IMR-90 (cell line): ENCODE measurements around the gene MCF2L. TPM values are rescaled to one million over a fixed set of nuclear protein-coding genes. Genes with fewer than 3 reads are reported as not detected.

Experiments used
- ATAC-seq: fragments of 200-7000 bp; cut with Tn5 transposase; 2 replicates; pipeline ENCODE4 v1.9.1; 2020; ENCODE audit warnings: low read depth, mild to moderate bottlenecking, moderate library complexity
- BruUV-seq: library from RNA; stranded (reverse); fragments of 400-500 nt; replicated peaks from 2 replicates; lab custom pipeline; 2021; lab: Mats Ljungman, UMichigan
- CTCF ChIA-PET: fragments of 300-600 bp; formaldehyde crosslinking; extraction: SDS; loops from one replicate; lab custom pipeline; 2021; ENCODE audit warnings: antibody characterized with exemption; lab: Yijun Ruan, JAX
- POLR2A ChIA-PET: fragments of 300-600 bp; sonication (Branson Sonifier 250); formaldehyde crosslinking; loops from one replicate; lab custom pipeline; 2022; ENCODE audit warnings: antibody characterized with exemption; ENCODE audit not compliant: unreplicated experiment; lab: Charles Lee
- DNase-seq: peaks from one replicate; pipeline ENCODE4 v3.0.0; 2013
- H2AFZ ChIP-seq: replicated peaks from 2 replicates; pipeline ENCODE3; 2013; ENCODE audit warnings: low read length, mild to moderate bottlenecking; ENCODE audit not compliant: poor library complexity
- H2AK5ac ChIP-seq: 2 replicates; pipeline ENCODE4 v1.6.1; 2013; ENCODE audit warnings: low read depth, low read length, inconsistent platforms
- H2AK9ac ChIP-seq: replicated peaks from 2 replicates; pipeline ENCODE3; 2013; ENCODE audit warnings: mild to moderate bottlenecking, low read depth, low read length, moderate library complexity; ENCODE audit not compliant: poor library complexity
- H2BK120ac ChIP-seq: 2 replicates; pipeline ENCODE4 v1.6.1; 2013; ENCODE audit warnings: low read depth, low read length, inconsistent platforms
- H2BK15ac ChIP-seq: 3 replicates; pipeline ENCODE4 v1.6.1; 2013; ENCODE audit warnings: low read depth, low read length, inconsistent platforms
- H2BK20ac ChIP-seq: 2 replicates; pipeline ENCODE4 v1.6.1; 2013; ENCODE audit warnings: low read depth, mild to moderate bottlenecking, inconsistent platforms, low read length, moderate library complexity
- H2BK5ac ChIP-seq: 2 replicates; pipeline ENCODE4 v1.6.1; 2013; ENCODE audit warnings: mild to moderate bottlenecking, low read depth, low read length, inconsistent platforms; ENCODE audit not compliant: poor library complexity, severe bottlenecking
- H3K14ac ChIP-seq: replicated peaks from 2 replicates; pipeline ENCODE4 v1.6.1; 2013; ENCODE audit warnings: low read depth, low read length, inconsistent platforms
- H3K18ac ChIP-seq: 2 replicates; pipeline ENCODE4 v1.6.1; 2013; ENCODE audit warnings: low read depth, low read length, control low read depth
- H3K23ac ChIP-seq: 2 replicates; pipeline ENCODE4 v1.6.1; 2013; ENCODE audit warnings: low read depth, low read length, inconsistent platforms
- H3K27ac ChIP-seq: 2 replicates; pipeline ENCODE4 v1.5.1; 2013; ENCODE audit warnings: mild to moderate bottlenecking, control low read depth, low read length; ENCODE audit not compliant: insufficient read depth
- H3K27me3 ChIP-seq: 2 replicates; pipeline ENCODE4 v1.6.1; 2013; ENCODE audit warnings: low read length; ENCODE audit not compliant: control insufficient read depth, insufficient read depth
- H3K36me3 ChIP-seq: 2 replicates; pipeline ENCODE4 v1.6.1; 2013; ENCODE audit warnings: low read length, mixed read lengths; ENCODE audit not compliant: control insufficient read depth, insufficient read depth
- H3K4ac ChIP-seq: 2 replicates; pipeline ENCODE4 v1.6.1; 2013; ENCODE audit warnings: low read depth, low read length, inconsistent platforms
- H3K4me1 ChIP-seq: 2 replicates; pipeline ENCODE4 v1.6.1; 2013; ENCODE audit warnings: low read length, mixed read lengths; ENCODE audit not compliant: control insufficient read depth, insufficient read depth
- H3K4me2 ChIP-seq: 2 replicates; pipeline ENCODE4 v1.6.1; 2013; ENCODE audit warnings: low read depth, mild to moderate bottlenecking, control low read depth, low read length, moderate library complexity
- H3K4me3 ChIP-seq: 2 replicates; pipeline ENCODE4 v1.5.1; 2013; ENCODE audit warnings: low read depth, mild to moderate bottlenecking, control low read depth, low read length, moderate library complexity; ENCODE audit not compliant: insufficient read depth
- H3K56ac ChIP-seq: 2 replicates; pipeline ENCODE4 v1.6.1; 2013; ENCODE audit warnings: low read length, inconsistent platforms; ENCODE audit not compliant: insufficient read depth; ENCODE audit errors: extremely low read depth
- H3K79me1 ChIP-seq, 2 experiments: 2 replicates each; pipeline ENCODE4 v1.6.1; 2013; ENCODE audit warnings: low read length in 2 of 2, inconsistent platforms in 1 of 2, low read depth in 1 of 2
- H3K9ac ChIP-seq: 2 replicates; pipeline ENCODE4 v1.6.1; 2013; ENCODE audit warnings: low read depth, low read length, control low read depth
- H3K9me1 ChIP-seq: 2 replicates; pipeline ENCODE4 v1.6.1; 2013; ENCODE audit warnings: low read length, inconsistent platforms; ENCODE audit not compliant: insufficient read depth
- H3K9me3 ChIP-seq: 2 replicates; pipeline ENCODE4 v1.6.1; 2013; ENCODE audit warnings: low read length; ENCODE audit not compliant: control insufficient read depth, insufficient read depth
- H4K20me1 ChIP-seq: 2 replicates; pipeline ENCODE4 v1.6.1; 2013; ENCODE audit warnings: low read length, inconsistent platforms; ENCODE audit not compliant: insufficient read depth
- H4K5ac ChIP-seq: 2 replicates; pipeline ENCODE4 v1.6.1; 2013; ENCODE audit warnings: mild to moderate bottlenecking, low read depth, low read length, control low read depth
- H4K8ac ChIP-seq, 2 experiments: 2 replicates each; pipeline ENCODE4 v1.6.1; 2013; ENCODE audit warnings: low read depth in 2 of 2, low read length in 2 of 2, control low read depth in 1 of 2, inconsistent platforms in 1 of 2
- H4K91ac ChIP-seq: 2 replicates; pipeline ENCODE4 v1.6.1; 2013; ENCODE audit warnings: low read depth, low read length, inconsistent platforms; ENCODE audit not compliant: insufficient read depth
- BHLHE40 ChIP-seq: fragments of 150-350 bp; IDR thresholded peaks from 2 replicates; pipeline ENCODE4 v1.6.1; 2016; ENCODE audit warnings: mild to moderate bottlenecking, low read depth, low read length
- CEBPB ChIP-seq: IDR thresholded peaks from 2 replicates; pipeline ENCODE4 v1.6.1; 2012; ENCODE audit warnings: low read depth, low read length, improper control_type of control experiment
- CHD1 ChIP-seq: IDR thresholded peaks from 2 replicates; pipeline ENCODE4 v1.6.1; 2012; ENCODE audit warnings: low read depth, low read length, improper control_type of control experiment
- FOS ChIP-seq: fragments of 150-350 bp; IDR thresholded peaks from 2 replicates; pipeline ENCODE4 v1.6.1; 2016; ENCODE audit warnings: low read depth, low read length
- MAFK ChIP-seq: IDR thresholded peaks from 2 replicates; pipeline ENCODE4 v1.6.1; 2012; ENCODE audit warnings: low read depth, low read length, improper control_type of control experiment
- MAZ ChIP-seq: IDR thresholded peaks from 2 replicates; pipeline ENCODE4 v1.6.1; 2012; ENCODE audit warnings: low read depth, mild to moderate bottlenecking, low read length, improper control_type of control experiment, moderate library complexity, borderline replicate concordance
- MXI1 ChIP-seq: IDR thresholded peaks from 2 replicates; pipeline ENCODE4 v1.6.1; 2012; ENCODE audit warnings: low read depth, mild to moderate bottlenecking, low read length, moderate library complexity, borderline replicate concordance
- NFE2L2 ChIP-seq: fragments of 150-350 bp; IDR thresholded peaks from 2 replicates; pipeline ENCODE4 v1.6.1; 2016; ENCODE audit warnings: low read depth, mild to moderate bottlenecking, low read length
- POLR2A ChIP-seq: IDR thresholded peaks from 2 replicates; pipeline ENCODE4 v1.6.1; 2012; ENCODE audit warnings: mild to moderate bottlenecking, low read depth, low read length
- RAD21 ChIP-seq: IDR thresholded peaks from 2 replicates; pipeline ENCODE4 v1.6.1; 2012; ENCODE audit warnings: low read length, improper control_type of control experiment
- RFX5 ChIP-seq: IDR thresholded peaks from 2 replicates; pipeline ENCODE4 v1.8.0; 2012; ENCODE audit warnings: low read depth, mild to moderate bottlenecking, low read length, moderate library complexity
- WGBS, 2 experiments: methylation state at CpG; one replicate each; pipeline versions ENCODE4 v1.1.5 to v1.1.7; 2013; ENCODE audit warnings: missing lambda C conversion rate in 2 of 2; ENCODE audit not compliant: insufficient read length in 1 of 2; ENCODE audit errors: extremely low coverage in 2 of 2; 5-methylcytosine and 5-hydroxymethylcytosine counted together
- dilution Hi-C: fragments of 300-500 bp; cut with HindIII; formaldehyde crosslinking; loops from one replicate; pipeline ENCODE4 v1.14.3; 2018; ENCODE audit warnings: low sequenced_read_pairs; ENCODE audit not compliant: unreplicated experiment
- in situ Hi-C: fragments of 300-500 bp; cut with MboI; formaldehyde crosslinking; loops from 3 replicates; pipeline ENCODE4 v1.14.3; 2019; ENCODE audit warnings: low sequenced_read_pairs, inconsistent platforms, mixed read lengths
- intact Hi-C: fragments of 100-400 bp; cut with micrococcal nuclease; formaldehyde crosslinking; loops from 2 replicates; pipeline ENCODE4 v1.10.0; 2022
- polyA plus RNA-seq, 3 experiments: library from polyadenylated mRNA; depleted of rRNA; stranded (reverse); fragments of >200 nt; gene quantifications; 2 replicates each; pipeline ENCODE4 v1.2.3, GENCODE V29; 2012; ENCODE audit warnings: low replicate concordance in 1 of 3
- total RNA-seq: library from RNA; depleted of rRNA; stranded (reverse); fragments of >200 nt; gene quantifications from 2 replicates; pipeline ENCODE4 v1.2.3, GENCODE V29; 2012
- TF ChIP-seq, protein P1 (sequence below): fragments of 150-350 bp; IDR thresholded peaks from 2 replicates; pipeline ENCODE4 v1.6.1; 2017; ENCODE audit warnings: mild to moderate bottlenecking, antibody characterized with exemption, low read length, low read depth
- TF ChIP-seq, protein P2 (sequence below): conservative IDR thresholded peaks from 2 replicates; pipeline ENCODE4 v1.5.1; 2012; ENCODE audit warnings: mild to moderate bottlenecking, low read depth, low read length, improper control_type of control experiment
- TF ChIP-seq, protein P3 (sequence below): fragments of 150-350 bp; IDR thresholded peaks from 2 replicates; pipeline ENCODE4 v1.6.1; 2016; ENCODE audit warnings: low read depth, mild to moderate bottlenecking, low read length, moderate library complexity, borderline replicate concordance

MCF2L gene
- total and polyA plus RNA-seq, 2 of the 4 experiments (the other 2 are of a cell fraction): 0.18 TPM; not detected in 1

DNA sequence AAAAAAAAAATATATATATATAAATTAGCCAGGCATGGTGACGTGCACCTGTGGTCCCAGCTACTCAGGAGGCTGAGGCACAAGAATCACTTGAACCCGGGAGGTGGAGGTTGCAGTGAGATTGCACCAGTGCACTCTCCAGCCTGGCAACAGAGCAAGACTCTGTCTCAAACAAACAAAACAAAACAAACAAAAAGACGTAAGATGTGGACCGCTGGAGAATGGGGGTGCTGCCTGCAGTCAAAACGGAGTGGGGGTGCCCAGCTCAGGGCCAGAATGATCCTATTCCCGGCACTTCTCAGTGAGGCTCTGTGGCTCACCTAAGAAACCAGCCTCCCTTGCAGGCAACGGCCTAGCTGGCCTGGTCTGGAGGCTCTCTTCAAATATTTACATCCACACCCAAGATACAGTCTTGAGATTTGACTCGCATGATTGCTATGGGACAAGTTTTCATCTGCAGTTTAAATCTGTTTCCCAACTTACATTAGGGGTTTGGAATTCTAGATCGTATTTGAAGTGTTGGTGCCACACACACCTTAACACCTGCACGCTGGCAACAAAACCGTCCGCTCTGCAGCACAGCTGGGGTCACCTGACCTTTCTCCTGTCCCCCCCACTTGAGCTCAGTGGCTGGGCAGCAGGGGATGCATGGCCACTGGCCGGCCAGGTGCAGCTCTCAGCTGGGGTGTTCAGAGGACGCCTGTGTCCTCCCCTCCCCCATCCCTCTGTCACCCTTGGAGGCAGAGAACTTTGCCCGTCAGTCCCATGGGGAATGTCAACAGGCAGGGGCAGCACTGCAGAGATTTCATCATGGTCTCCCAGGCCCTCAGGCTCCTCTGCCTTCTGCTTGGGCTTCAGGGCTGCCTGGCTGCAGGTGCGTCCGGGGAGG lies 136.3 kb downstream of the MCF2L start, which contains the start of gene F7:
Gene F7 (plus strand): TSS at position 760 of the 889 bp plus-strand sequence. CDS start 51 bp downstream, at position 811.
- Histone ChIP-seq H3K79me1 (no peaks in the 10 kb centered on the region), H3K56ac (no peak within 1 kb of the TSS), H3K27me3 (peaks cover 17% of the 10 kb centered on the region), H3K18ac (no peak within 1 kb of the TSS), H4K8ac (peak within 1 kb of the TSS in 1 of 2 experiments; percentile 53; a peak in 1 of 4 replicates), H3K9me1 (peaks cover 2% of the 10 kb centered on the region; the same call in 1 of the 2 replicates), H3K27ac (no peak within 1 kb of the TSS), H4K5ac (no peak within 1 kb of the TSS), H2BK5ac (no peak within 1 kb of the TSS), H3K23ac (no peak within 1 kb of the TSS), H4K20me1 (no peaks in the 10 kb centered on the region), H3K36me3 (no peaks in the 10 kb centered on the region), H2BK20ac (no peak within 1 kb of the TSS), H3K9me3 (peaks cover 8% of the 10 kb centered on the region; the same call in 1 of the 2 replicates), H2AK9ac (peak within 1 kb of the TSS; percentile 82), H3K4me2 (no peak within 1 kb of the TSS), H2AK5ac (peak within 1 kb of the TSS; percentile 50; the same call in 1 of the 2 replicates), H4K91ac (no peak within 1 kb of the TSS; the same call in 1 of the 2 replicates), H3K4me1 (peaks cover 3% of the 10 kb centered on the region; the same call in 1 of the 2 replicates), H3K4ac (peak within 1 kb of the TSS; percentile 19; the same call in 1 of the 2 replicates), H2AFZ (peak within 1 kb of the TSS; percentile 67), H2BK120ac (peak within 1 kb of the TSS; percentile 64; the same call in 1 of the 2 replicates), H3K14ac (peak within 1 kb of the TSS; percentile 15; the same call in 1 of the 2 replicates), H3K9ac (no peak within 1 kb of the TSS), H2BK15ac (no peak within 1 kb of the TSS), H3K4me3 (no peak within 1 kb of the TSS)
- DNase-seq (peak; percentile 45), ATAC-seq (peak; percentile 89)
- intact Hi-C loops: no loop called here
- 44% methylated on average over 1 of the region's 17 CpGs; no CpG with 5 or more reads in 1 of the 2 experiments for WGBS, 2 experiments
- BruUV-seq: no TSS peak
- ChIA-PET POLR2A (no interaction called here), CTCF (no interaction called here)
- dilution Hi-C loops: no loop called here
- in situ Hi-C loops: no loop called here
- TF ChIP-seq RFX5 (no peak), MAFK (no peak), CEBPB (no peak), MXI1 (no peak), POLR2A (no peak), MAZ (no peak), FOS (no peak), NFE2L2 (no peak), RAD21 (no peak), CHD1 (no peak), BHLHE40 (no peak)
- TF ChIP-seq, protein P1, sequence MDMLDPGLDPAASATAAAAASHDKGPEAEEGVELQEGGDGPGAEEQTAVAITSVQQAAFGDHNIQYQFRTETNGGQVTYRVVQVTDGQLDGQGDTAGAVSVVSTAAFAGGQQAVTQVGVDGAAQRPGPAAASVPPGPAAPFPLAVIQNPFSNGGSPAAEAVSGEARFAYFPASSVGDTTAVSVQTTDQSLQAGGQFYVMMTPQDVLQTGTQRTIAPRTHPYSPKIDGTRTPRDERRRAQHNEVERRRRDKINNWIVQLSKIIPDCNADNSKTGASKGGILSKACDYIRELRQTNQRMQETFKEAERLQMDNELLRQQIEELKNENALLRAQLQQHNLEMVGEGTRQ: no peak
- TF ChIP-seq, protein P2, sequence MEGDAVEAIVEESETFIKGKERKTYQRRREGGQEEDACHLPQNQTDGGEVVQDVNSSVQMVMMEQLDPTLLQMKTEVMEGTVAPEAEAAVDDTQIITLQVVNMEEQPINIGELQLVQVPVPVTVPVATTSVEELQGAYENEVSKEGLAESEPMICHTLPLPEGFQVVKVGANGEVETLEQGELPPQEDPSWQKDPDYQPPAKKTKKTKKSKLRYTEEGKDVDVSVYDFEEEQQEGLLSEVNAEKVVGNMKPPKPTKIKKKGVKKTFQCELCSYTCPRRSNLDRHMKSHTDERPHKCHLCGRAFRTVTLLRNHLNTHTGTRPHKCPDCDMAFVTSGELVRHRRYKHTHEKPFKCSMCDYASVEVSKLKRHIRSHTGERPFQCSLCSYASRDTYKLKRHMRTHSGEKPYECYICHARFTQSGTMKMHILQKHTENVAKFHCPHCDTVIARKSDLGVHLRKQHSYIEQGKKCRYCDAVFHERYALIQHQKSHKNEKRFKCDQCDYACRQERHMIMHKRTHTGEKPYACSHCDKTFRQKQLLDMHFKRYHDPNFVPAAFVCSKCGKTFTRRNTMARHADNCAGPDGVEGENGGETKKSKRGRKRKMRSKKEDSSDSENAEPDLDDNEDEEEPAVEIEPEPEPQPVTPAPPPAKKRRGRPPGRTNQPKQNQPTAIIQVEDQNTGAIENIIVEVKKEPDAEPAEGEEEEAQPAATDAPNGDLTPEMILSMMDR: no peak
- TF ChIP-seq, protein P3, sequence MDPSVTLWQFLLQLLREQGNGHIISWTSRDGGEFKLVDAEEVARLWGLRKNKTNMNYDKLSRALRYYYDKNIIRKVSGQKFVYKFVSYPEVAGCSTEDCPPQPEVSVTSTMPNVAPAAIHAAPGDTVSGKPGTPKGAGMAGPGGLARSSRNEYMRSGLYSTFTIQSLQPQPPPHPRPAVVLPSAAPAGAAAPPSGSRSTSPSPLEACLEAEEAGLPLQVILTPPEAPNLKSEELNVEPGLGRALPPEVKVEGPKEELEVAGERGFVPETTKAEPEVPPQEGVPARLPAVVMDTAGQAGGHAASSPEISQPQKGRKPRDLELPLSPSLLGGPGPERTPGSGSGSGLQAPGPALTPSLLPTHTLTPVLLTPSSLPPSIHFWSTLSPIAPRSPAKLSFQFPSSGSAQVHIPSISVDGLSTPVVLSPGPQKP: no peak
